IPS DF 6.9 (cell line): ENCODE measurements around the gene TRNP1.

Source experiments
- DNase-seq: peaks from one replicate; pipeline ENCODE4 v3.0.0-alpha.2; 2013; ENCODE audit warnings: low read depth, low spot score
- H3K27ac ChIP-seq: one replicate; pipeline ENCODE4 v1.5.1; 2013; ENCODE audit warnings: low read length, control low read depth
- H3K27me3 ChIP-seq: 2 replicates; pipeline ENCODE4 v1.6.1; 2013; ENCODE audit warnings: mild to moderate bottlenecking, low read length; ENCODE audit not compliant: control insufficient read depth, insufficient read depth
- H3K36me3 ChIP-seq: 2 replicates; pipeline ENCODE4 v1.6.1; 2013; ENCODE audit warnings: low read length; ENCODE audit not compliant: control insufficient read depth, insufficient read depth
- H3K4me1 ChIP-seq: 2 replicates; pipeline ENCODE4 v1.6.1; 2013; ENCODE audit warnings: low read length; ENCODE audit not compliant: control insufficient read depth, insufficient read depth
- H3K4me3 ChIP-seq: 2 replicates; pipeline ENCODE4 v1.5.1; 2013; ENCODE audit warnings: mild to moderate bottlenecking, low read length
- H3K9me3 ChIP-seq: 2 replicates; pipeline ENCODE4 v1.6.1; 2013; ENCODE audit warnings: low read length, inconsistent platforms; ENCODE audit not compliant: control insufficient read depth, insufficient read depth
- WGBS: extraction: QIAGEN DNeasy Blood & Tissue Kit; methylation state at CpG from one replicate; pipeline ENCODE4 v1.1.7; 2013; ENCODE audit warnings: mixed read lengths, missing lambda C conversion rate; ENCODE audit not compliant: insufficient read length, insufficient coverage; 5-methylcytosine and 5-hydroxymethylcytosine counted together

TRNP1 gene

DNA sequence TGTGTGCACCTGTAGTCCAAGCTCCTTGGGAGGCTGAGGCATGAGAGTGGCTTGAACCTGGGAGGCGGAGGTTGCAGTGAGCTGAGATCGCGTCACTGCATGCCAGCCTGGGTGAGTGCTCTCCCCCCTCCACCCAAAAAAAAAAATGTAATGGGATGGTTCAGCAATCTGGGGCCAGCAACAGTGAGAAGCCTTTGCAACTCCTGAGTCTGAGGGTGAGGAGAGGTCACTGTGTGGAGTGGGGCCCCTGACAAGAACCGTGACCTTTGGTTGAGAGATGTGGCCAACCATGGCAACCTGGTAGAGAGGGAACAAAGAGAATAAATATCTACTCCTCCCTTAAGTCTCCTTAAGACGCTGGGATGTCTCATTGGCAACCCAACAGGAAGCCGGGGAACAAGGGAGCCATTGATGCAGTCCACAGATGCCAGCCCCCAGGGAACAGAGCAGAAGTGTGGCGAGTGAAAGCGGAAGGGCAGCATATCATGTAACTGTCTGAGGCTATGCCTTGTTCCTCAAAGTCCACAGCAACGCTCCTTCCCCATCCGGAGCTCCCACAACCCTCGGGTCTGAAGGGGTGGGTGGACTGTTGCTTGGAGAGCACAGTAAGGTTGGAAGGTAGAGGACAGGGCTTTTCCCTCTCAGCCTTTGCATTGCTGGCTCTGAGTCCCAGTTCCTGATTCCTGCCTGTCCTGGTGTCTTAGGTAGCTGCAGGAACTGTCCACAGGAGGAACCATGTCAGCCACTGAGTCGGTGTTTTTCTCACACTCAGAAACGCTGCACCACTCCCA lies 8.3 kb downstream of the TRNP1 start:
- no CpG with 5 or more reads among the region's 13 CpGs for WGBS
- H3K4me1 ChIP-seq = peaks cover 37% of the 10 kb centered on the region

DNA sequence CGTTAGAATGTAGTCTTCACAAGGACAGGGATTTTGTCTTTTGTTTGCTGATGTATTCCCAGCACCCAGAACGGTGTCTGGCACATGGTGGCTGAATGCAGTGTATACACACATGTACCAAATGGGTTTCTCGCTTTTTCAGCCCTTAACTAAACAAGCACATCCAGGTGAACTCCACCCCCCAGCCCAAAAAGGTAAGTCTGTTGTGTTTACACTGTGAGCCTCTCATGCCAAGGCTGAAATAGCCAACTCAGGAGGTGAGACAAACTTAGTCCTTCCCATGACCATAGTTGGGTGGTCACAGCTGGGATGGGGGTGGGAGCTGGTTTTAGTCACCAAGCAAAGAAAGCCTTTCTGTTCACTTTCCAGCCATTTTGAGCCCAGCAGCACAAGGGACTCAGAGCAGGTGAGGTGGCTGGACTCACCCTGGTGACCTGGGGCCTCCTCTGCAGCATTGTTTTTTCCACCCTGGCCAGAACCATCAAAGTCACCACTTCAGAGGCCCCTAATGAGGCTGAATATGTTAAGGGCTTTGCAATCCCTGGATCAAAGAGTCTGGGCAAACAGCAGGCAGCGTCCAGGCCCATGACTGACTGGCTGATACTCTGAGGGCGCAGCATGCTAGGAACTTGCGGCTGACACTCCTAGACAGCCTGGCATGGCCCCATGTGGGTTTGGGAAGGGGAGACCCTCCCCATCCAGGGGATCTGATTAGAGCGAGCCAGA lies 10.4 kb downstream of the TRNP1 start:
- no peak overlapping the region for H3K27ac ChIP-seq
- no peak for DNase-seq
- WGBS = no CpG with 5 or more reads among the region's 7 CpGs
- H3K36me3 ChIP-seq = peaks cover 23% of the 10 kb centered on the region
- H3K4me1 ChIP-seq = peaks cover 35% of the 10 kb centered on the region
- no peaks in the 10 kb centered on the region for H3K27me3 ChIP-seq
- no peak overlapping the region for H3K4me3 ChIP-seq
- H3K9me3 ChIP-seq = no peaks in the 10 kb centered on the region

More for the DNA sequence above, 8.3 kb downstream of the TRNP1 start:
- H3K27ac ChIP-seq = no peak overlapping the region
- no peaks in the 10 kb centered on the region for H3K27me3 ChIP-seq
- H3K4me3 ChIP-seq = no peak overlapping the region
- no peak for DNase-seq
- H3K9me3 ChIP-seq = no peaks in the 10 kb centered on the region
- peaks cover 23% of the 10 kb centered on the region for H3K36me3 ChIP-seq

DNA sequence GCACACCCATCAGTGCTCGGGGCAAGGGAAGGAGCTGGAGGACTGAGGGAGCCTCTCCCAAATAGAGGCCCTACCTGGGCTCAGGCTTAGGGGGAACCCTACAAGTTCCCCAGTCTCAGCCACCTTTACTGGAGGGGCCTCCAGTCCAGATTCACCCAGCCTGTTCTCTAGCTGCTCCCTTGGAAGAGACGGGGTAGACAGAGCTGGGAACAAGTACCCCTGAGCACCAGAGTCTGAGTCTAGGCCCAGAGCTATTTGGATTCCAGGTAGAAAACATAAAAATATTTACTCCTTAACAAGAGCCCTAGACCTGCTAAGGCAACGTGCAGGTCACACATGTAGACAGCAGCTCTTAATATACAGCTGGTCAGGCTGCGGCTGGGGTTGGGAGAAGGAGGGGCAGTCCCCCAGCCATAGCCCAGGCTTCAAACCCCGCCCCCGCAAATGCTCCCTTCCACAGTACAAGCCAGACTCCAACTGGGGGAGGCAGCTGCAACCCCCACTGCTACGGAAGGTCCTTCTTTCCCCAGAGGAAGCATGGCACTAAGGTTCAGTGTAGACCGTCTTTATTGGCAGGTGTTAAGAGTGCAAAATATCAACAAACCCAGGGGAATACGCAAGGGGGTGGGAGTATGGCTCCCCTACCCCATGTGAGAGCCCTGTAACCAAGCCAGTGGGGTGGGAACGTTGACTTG lies 11.1 kb downstream of the TRNP1 start:
- Histone ChIP-seq H3K9me3 (no peaks in the 10 kb centered on the region), H3K36me3 (peaks cover 26% of the 10 kb centered on the region), H3K27ac (no peak overlapping the region), H3K4me1 (peaks cover 41% of the 10 kb centered on the region), H3K4me3 (no peak overlapping the region), H3K27me3 (no peaks in the 10 kb centered on the region)
- DNase-seq = no peak
- no CpG with 5 or more reads among the region's 10 CpGs for WGBS

DNA sequence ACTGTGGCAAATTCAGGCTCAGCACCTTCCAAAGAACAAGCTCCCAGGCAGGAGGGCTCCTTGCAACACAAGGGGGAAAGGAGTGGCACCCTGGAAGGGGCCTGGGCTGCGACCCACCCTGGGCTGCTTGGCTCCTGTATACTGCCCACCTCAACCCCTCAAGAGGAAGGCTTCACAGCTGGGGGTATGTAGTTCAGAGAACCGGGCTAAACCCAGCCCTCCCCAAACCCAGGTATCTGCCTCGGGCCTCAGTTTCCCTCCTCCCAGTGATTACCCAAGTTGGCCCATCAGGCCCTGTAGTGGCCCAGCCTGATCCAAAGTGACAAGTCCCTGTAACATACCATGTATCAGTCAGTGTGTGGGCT lies 11.7 kb downstream of the TRNP1 start:
- H3K36me3 ChIP-seq = peaks cover 28% of the 10 kb centered on the region
- no peak overlapping the region for H3K27ac ChIP-seq
- H3K4me1 ChIP-seq = peaks cover 42% of the 10 kb centered on the region
- no peaks in the 10 kb centered on the region for H3K9me3 ChIP-seq
- H3K27me3 ChIP-seq = no peaks in the 10 kb centered on the region
- WGBS = no CpG with 5 or more reads among the region's 3 CpGs
- no peak overlapping the region for H3K4me3 ChIP-seq
- DNase-seq = no peak

DNA sequence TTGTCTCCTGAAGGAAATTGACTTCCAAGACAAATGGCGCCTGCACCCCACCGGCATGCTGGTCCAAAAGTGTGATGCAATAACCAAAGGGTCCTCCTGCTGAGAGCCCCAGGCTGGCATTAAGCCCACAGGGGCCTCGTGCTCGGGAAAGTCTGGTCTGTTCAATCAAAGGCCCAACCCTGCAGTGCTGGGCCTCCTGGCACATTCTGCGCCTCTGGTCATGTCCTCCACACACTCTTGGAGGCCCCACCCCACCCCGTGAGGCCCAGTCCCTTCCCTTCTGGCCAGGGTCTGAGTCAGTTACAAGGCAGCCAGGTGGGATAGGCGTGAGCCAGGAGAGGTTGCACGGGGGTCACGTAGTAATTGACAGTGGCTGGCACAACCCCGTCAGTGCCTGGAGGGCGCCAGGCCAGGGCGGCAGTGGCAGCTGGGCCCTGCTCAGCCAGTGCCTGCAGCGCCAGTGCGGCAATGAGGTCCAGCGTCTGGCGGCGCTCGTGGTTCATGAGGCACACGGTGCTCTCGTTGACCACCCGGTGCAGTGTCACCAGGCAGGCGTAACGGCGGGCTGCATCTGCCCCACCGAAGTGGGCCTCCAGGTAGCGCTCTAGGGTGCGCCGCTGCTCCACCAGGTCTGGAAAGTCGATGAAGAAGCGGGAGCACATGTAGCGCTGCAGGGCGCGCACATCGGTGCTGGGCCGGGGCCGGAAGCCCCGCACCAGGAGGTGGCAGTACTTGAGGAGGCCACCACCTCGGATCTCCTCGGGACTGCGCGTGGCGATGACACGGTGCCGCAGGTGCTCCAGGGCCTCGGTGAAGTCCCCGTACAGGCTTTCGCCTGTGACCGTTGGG lies 12.4 kb downstream of the TRNP1 start:
- no peaks in the 10 kb centered on the region for H3K9me3 ChIP-seq
- H3K27me3 ChIP-seq = no peaks in the 10 kb centered on the region
- H3K4me1 ChIP-seq = peaks cover 43% of the 10 kb centered on the region
- H3K36me3 ChIP-seq = peaks cover 27% of the 10 kb centered on the region
- H3K27ac ChIP-seq = no peak overlapping the region
- H3K4me3 ChIP-seq = no peak overlapping the region
- no CpG with 5 or more reads among the region's 48 CpGs for WGBS
- DNase-seq = no peak

DNA sequence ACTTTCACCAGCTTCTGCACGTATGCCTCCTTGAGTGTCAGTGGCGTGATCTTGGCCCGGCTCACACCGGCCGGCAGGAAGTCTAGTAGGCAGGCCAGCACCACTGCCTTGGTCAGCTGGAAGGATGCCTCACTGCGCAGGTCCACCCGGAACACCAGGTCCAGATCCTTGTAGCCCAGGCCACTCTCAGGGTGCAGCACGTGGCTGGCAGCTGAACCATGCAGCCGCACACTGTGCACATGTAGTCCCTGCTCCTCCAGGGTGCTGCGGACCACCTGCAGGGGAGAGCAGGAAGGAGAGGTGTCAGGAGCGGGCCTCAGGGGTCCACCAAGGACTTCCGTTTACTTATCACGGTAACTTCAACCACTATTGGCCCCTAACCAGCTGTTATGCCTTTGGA lies 13.2 kb downstream of the TRNP1 start:
- no peaks in the 10 kb centered on the region for H3K27me3 ChIP-seq
- peaks cover 26% of the 10 kb centered on the region for H3K36me3 ChIP-seq
- no peak overlapping the region for H3K4me3 ChIP-seq
- DNase-seq = no peak
- H3K4me1 ChIP-seq = peaks cover 42% of the 10 kb centered on the region
- WGBS = no CpG with 5 or more reads among the region's 13 CpGs
- peak overlapping the region; percentile 38 for H3K27ac ChIP-seq
- H3K9me3 ChIP-seq = no peaks in the 10 kb centered on the region

DNA sequence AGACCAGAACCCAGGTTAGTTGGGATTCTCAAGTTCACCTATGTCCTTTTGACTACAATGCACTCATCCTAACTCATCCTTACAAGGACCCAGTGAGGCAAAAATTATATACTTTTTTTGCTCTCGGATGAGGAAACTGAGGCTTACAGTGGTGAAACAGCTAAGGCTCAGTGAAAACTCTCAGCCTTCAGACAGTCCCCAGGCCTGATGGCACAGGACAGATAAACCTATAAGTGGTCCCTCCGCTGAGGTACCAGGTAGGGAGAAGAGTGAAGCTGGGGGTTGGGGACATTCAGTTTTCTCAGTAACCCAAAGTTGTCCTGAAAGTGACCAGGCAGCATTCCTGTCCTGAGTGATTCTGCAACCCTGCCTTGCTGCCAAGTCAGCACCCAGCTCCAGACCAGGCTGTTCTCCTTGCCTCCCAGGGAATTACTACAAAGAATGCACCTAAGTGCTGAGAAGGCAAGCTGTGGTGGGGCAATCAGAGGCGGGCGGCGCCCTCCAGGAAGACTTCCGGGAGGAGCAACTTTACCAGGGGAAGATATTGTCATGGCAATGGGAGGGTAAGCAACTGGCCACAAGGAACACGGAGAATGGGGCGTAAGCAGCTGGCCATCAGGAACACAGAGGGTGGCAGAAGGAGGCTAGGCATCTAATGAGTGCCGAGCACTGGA lies 14.6 kb downstream of the TRNP1 start:
- H3K27ac ChIP-seq = peak overlapping the region; percentile 13
- peaks cover 26% of the 10 kb centered on the region for H3K36me3 ChIP-seq

DNA sequence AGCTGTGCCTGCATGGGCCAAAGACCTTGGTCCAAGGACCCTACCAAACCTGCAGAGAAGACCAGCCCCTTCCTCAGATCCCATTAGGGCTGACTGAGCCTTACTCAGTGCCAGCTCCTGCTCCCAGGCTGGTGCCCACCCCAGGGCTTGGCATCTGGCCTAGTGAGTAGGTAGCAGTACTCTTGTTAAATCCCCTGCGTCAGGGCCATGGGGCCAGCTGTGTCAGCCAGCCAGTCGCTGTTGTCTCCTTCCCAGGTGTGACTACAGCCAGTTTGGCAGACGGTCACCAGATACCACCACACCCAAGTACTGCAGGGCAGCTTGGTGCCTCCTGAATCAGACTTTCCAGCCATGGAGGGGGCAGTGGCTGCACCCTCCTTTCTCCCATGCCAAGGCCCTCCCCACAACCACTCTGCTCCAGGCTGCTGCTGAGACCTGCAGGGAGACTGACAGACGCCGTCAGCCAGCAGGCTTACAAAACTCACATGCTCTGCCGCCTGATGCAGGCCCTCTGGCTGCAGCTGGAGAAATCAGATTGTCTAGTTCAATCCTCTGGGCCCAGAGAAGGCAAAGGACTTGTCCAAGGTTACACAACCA lies 16.2 kb downstream of the TRNP1 start:
- WGBS = no CpG with 5 or more reads among the region's 6 CpGs
- no peak for DNase-seq
- Histone ChIP-seq H3K36me3 (peaks cover 26% of the 10 kb centered on the region), H3K4me1 (peaks cover 32% of the 10 kb centered on the region), H3K9me3 (no peaks in the 10 kb centered on the region), H3K27me3 (no peaks in the 10 kb centered on the region), H3K27ac (peak overlapping the region; percentile 18), H3K4me3 (0 out of 2 replicates have a peak overlapping the region, but pooled peaks have one; percentile 6)

More for the DNA sequence above, 14.6 kb downstream of the TRNP1 start:
- WGBS = no CpG with 5 or more reads among the region's 9 CpGs
- Histone ChIP-seq H3K27me3 (no peaks in the 10 kb centered on the region), H3K4me1 (peaks cover 40% of the 10 kb centered on the region), H3K9me3 (no peaks in the 10 kb centered on the region), H3K4me3 (no peak overlapping the region)
- DNase-seq = no peak

DNA sequence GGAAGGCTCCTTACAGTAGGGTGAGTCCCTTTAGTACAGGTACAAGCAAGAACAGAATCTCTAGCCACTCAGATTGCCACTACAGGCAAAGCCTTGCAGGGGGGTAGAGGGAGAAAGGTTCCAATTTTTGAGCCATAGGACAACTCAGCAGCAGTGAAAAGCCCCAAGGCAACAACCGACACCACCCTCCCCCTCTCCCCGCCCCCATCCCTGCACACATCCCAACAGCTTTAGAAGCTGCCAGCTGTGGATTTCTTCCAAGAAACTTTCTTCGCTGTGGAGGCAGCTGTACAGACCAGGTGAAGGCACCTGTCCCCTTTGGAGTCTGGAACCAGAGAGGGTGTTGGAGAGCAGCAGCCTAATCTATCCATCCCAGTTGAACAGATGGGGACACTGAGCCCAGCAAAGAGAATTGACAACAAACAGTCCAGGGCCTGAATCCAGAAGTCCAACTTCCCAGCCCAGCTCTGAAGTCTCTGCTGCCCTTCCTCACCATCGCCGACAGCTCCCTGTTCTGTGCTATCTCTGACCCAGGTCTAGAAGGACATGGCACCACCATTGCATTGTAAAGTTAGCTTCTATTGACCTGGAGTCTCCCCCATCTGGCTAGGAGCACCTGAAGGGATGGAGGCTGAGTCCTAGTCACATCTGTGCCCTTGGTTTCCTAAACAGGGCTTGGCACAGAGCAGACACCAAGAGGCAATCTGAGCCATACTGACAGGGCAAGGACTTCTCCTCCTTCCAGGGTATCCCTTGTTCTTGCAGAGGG lies 16.9 kb downstream of the TRNP1 start:
- Histone ChIP-seq H3K9me3 (no peaks in the 10 kb centered on the region), H3K27me3 (no peaks in the 10 kb centered on the region), H3K27ac (no peak overlapping the region), H3K4me1 (peaks cover 28% of the 10 kb centered on the region), H3K4me3 (peak overlapping the region; percentile 90; the same call in 1 of the 2 replicates), H3K36me3 (peaks cover 19% of the 10 kb centered on the region)
- no CpG with 5 or more reads among the region's 5 CpGs for WGBS
- no peak for DNase-seq
